Panc1 (cell line): ENCODE data around the gene PCSK2. TPM values are rescaled to one million over a fixed set of nuclear protein-coding genes. Genes with fewer than 3 reads are reported as not detected.

Experiments
- ATAC-seq: fragments of 200-7000 bp; cut with Tn5 transposase; 2 replicates; pipeline ENCODE4 v1.9.1; 2020; ENCODE audit warnings: mild to moderate bottlenecking, moderate library complexity
- BruUV-seq: library from RNA; stranded (reverse); fragments of 400-500 nt; replicated peaks from 2 replicates; lab custom pipeline; 2021; lab: Mats Ljungman, UMichigan
- CTCF ChIA-PET: fragments of 300-600 bp; sonication (Branson Sonifier 250); formaldehyde crosslinking; loops from one replicate; lab custom pipeline; 2022; ENCODE audit warnings: antibody characterized with exemption; lab: Charles Lee
- POLR2A ChIA-PET: fragments of 300-600 bp; sonication (Branson Sonifier 250); formaldehyde crosslinking; loops from one replicate; lab custom pipeline; 2022; ENCODE audit warnings: antibody characterized with exemption; lab: Charles Lee
- DNase-seq: peaks from one replicate; pipeline ENCODE4 v3.0.0-alpha.2; 2010; ENCODE audit warnings: low read depth, low spot score
- H3K27ac ChIP-seq: 2 replicates; pipeline ENCODE4 v1.5.1; 2011; ENCODE audit warnings: mild to moderate bottlenecking, low read length, inconsistent platforms
- H3K27me3 ChIP-seq: fragments of 200-500 bp; sonication (Bioruptor generic); 2 replicates; pipeline ENCODE4 v1.6.0; 2014; ENCODE audit warnings: low read length, inconsistent platforms; ENCODE audit not compliant: control insufficient read depth, insufficient read depth
- H3K36me3 ChIP-seq: fragments of 200-500 bp; sonication (Bioruptor generic); 2 replicates; pipeline ENCODE4 v1.5.1; 2014; ENCODE audit warnings: inconsistent platforms, mild to moderate bottlenecking, low read length, moderate library complexity; ENCODE audit not compliant: control insufficient read depth, insufficient read depth
- H3K4me1 ChIP-seq: 2 replicates; pipeline ENCODE4 v1.5.1; 2011; ENCODE audit warnings: inconsistent platforms, mild to moderate bottlenecking, low read length, moderate library complexity; ENCODE audit not compliant: control insufficient read depth, insufficient read depth
- H3K4me3 ChIP-seq, 2 experiments: 2 replicates each; pipeline ENCODE4 v1.5.1; 2011 to 2012; ENCODE audit warnings: low read depth in 2 of 2, low read length in 2 of 2, mild to moderate bottlenecking in 2 of 2, inconsistent platforms in 1 of 2, moderate library complexity in 1 of 2
- H3K9me3 ChIP-seq: fragments of 200-500 bp; sonication (Bioruptor generic); 2 replicates; pipeline ENCODE4 v1.5.1; 2014; ENCODE audit warnings: low read depth, mild to moderate bottlenecking, inconsistent platforms, low read length, moderate library complexity; ENCODE audit not compliant: control insufficient read depth, insufficient read depth
- POLR2AphosphoS5 ChIP-seq: IDR thresholded peaks from 2 replicates; pipeline ENCODE4 v1.6.1; 2012; ENCODE audit warnings: mild to moderate bottlenecking, low read depth, low read length, moderate library complexity
- SIN3A ChIP-seq: IDR thresholded peaks from 2 replicates; pipeline ENCODE4 v1.6.1; 2012; ENCODE audit warnings: low read depth, mild to moderate bottlenecking, low read length, moderate library complexity, borderline replicate concordance; ENCODE audit not compliant: insufficient read depth
- TCF7L2 ChIP-seq: IDR thresholded peaks from 2 replicates; pipeline ENCODE4 v1.6.1; 2011; ENCODE audit warnings: mild to moderate bottlenecking, low read depth, low read length, inconsistent platforms
- in situ Hi-C: cut with HindIII; loops from 2 replicates; pipeline ENCODE4 v1.10.0; 2016; ENCODE audit warnings: low sequenced_read_pairs, low pct_unique_long_range_greater_than_20kb
- intact Hi-C: fragments of 100-400 bp; cut with micrococcal nuclease; formaldehyde crosslinking; loops from one replicate; pipeline ENCODE4 v1.10.0; 2022; ENCODE audit not compliant: unreplicated experiment
- total RNA-seq: library from RNA; stranded (reverse); gene quantifications from one replicate; pipeline ENCODE4 v1.2.1, GENCODE V29; 2021; ENCODE audit not compliant: unreplicated experiment
- TF ChIP-seq, protein P1 (sequence below): fragments of 450-650 bp; IDR thresholded peaks from 2 replicates; pipeline ENCODE4 v1.5.1; 2017; ENCODE audit warnings: mild to moderate bottlenecking
- TF ChIP-seq, protein P2 (sequence below), 2 experiments: IDR thresholded peaks; 2 replicates each; pipeline ENCODE4 v1.6.1; 2011 to 2012; ENCODE audit warnings: low read depth in 2 of 2, control low read depth in 1 of 2, low read length in 1 of 2, mild to moderate bottlenecking in 1 of 2, moderate library complexity in 1 of 2; ENCODE audit not compliant: insufficient read depth in 1 of 2

The PCSK2 gene
- total RNA-seq, 1 experiment from 2014 or later = not detected

DNA sequence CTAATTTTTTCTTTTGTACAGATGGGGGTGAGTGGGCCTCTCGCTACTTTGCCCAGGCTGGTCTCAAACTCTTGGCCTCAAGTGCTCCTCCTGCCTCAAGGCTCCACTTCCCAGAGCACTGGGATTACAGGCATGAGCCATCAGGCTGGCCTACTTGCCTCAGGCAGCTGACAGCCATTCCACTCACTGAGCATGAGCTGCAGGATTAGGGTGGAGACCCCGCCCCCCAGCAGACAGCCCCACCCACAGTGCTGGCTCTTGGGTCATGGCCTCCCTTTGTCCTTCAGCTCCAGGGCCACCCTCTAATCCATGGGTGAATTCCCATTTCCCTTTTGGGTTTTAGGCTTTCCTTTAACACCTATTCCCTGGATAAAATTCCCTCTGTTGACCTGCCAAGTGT, 222.2 kb downstream of the PCSK2 start:
- DNase-seq (no peak), ATAC-seq (no peak)
- Histone ChIP-seq H3K36me3 (no peaks in the 10 kb centered on the region; the same call in 1 of the 2 replicates), H3K27me3 (peaks cover 8% of the 10 kb centered on the region), H3K9me3 (no peaks in the 10 kb centered on the region), H3K4me3 (no peak overlapping the region), H3K4me1 (no peaks in the 10 kb centered on the region), H3K27ac (no peak overlapping the region)
- TF ChIP-seq, protein P1, sequence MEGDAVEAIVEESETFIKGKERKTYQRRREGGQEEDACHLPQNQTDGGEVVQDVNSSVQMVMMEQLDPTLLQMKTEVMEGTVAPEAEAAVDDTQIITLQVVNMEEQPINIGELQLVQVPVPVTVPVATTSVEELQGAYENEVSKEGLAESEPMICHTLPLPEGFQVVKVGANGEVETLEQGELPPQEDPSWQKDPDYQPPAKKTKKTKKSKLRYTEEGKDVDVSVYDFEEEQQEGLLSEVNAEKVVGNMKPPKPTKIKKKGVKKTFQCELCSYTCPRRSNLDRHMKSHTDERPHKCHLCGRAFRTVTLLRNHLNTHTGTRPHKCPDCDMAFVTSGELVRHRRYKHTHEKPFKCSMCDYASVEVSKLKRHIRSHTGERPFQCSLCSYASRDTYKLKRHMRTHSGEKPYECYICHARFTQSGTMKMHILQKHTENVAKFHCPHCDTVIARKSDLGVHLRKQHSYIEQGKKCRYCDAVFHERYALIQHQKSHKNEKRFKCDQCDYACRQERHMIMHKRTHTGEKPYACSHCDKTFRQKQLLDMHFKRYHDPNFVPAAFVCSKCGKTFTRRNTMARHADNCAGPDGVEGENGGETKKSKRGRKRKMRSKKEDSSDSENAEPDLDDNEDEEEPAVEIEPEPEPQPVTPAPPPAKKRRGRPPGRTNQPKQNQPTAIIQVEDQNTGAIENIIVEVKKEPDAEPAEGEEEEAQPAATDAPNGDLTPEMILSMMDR = no peak
- TF ChIP-seq POLR2AphosphoS5 = no peak
- TF ChIP-seq TCF7L2 = no peak
- intact Hi-C loops (no loop called here), in situ Hi-C loops (no loop called here)
- POLR2A ChIA-PET = no interaction called here
- no TSS peak for BruUV-seq
- CTCF ChIA-PET = no interaction called here

DNA sequence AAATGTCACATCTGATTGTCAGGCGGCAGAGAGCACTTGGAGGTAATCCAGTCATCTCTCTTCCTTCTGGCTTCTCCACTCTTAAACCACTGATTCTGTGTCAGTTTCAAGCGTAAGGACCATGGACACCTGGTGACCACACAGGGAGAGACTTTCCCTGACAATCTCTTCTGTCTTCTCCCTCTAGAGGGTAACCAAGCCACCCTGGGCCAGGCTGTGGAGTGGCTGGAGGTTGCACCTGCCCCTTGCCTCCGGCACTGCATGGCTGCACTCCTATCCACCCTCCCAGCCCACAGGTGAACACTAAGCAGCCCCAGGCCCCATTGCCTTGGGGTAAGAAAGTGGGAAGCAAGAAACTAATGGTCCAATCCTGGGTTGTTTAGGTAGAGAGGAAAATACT, 225.6 kb downstream of the PCSK2 start:
- H3K4me1 ChIP-seq = no peaks in the 10 kb centered on the region
- DNase-seq (no peak), ATAC-seq (no peak; the same call in 1 of the 2 replicates)
- ChIA-PET CTCF (no interaction called here), POLR2A (no interaction called here)
- H3K9me3 ChIP-seq = no peaks in the 10 kb centered on the region
- intact Hi-C loops (no loop called here), in situ Hi-C loops (no loop called here)
- H3K27me3 ChIP-seq = peaks cover 16% of the 10 kb centered on the region
- no peak overlapping the region for H3K27ac ChIP-seq
- H3K36me3 ChIP-seq = no peaks in the 10 kb centered on the region; the same call in 1 of the 2 replicates
- BruUV-seq = no TSS peak
- TF ChIP-seq, protein P2, sequence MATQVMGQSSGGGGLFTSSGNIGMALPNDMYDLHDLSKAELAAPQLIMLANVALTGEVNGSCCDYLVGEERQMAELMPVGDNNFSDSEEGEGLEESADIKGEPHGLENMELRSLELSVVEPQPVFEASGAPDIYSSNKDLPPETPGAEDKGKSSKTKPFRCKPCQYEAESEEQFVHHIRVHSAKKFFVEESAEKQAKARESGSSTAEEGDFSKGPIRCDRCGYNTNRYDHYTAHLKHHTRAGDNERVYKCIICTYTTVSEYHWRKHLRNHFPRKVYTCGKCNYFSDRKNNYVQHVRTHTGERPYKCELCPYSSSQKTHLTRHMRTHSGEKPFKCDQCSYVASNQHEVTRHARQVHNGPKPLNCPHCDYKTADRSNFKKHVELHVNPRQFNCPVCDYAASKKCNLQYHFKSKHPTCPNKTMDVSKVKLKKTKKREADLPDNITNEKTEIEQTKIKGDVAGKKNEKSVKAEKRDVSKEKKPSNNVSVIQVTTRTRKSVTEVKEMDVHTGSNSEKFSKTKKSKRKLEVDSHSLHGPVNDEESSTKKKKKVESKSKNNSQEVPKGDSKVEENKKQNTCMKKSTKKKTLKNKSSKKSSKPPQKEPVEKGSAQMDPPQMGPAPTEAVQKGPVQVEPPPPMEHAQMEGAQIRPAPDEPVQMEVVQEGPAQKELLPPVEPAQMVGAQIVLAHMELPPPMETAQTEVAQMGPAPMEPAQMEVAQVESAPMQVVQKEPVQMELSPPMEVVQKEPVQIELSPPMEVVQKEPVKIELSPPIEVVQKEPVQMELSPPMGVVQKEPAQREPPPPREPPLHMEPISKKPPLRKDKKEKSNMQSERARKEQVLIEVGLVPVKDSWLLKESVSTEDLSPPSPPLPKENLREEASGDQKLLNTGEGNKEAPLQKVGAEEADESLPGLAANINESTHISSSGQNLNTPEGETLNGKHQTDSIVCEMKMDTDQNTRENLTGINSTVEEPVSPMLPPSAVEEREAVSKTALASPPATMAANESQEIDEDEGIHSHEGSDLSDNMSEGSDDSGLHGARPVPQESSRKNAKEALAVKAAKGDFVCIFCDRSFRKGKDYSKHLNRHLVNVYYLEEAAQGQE (IDR thresholded peaks at IDR 0.05; ENCODE audit: insufficient read depth in 1 of 2, low read depth in 2 of 2, low read length in 1 of 2) = no peak
- TF ChIP-seq, protein P1 = no peak
- TF ChIP-seq TCF7L2 = no peak
- TF ChIP-seq SIN3A = no peak
- no peak for TF ChIP-seq POLR2AphosphoS5
- no peak overlapping the region for H3K4me3 ChIP-seq
